HL-60 (cell line): ENCODE measurements around the gene FAF1.

ENCODE experiments used
- DNase-seq, 2 experiments: peaks; one replicate each; pipeline ENCODE4 v3.0.0-alpha.2; 2010 to 2020; ENCODE audit warnings: low read depth in 1 of 2, low spot score in 1 of 2
- H3K27ac ChIP-seq: fragments of 250-450 bp; sonication (Bioruptor Pico); replicated peaks from 2 replicates; pipeline ENCODE4 v1.5.1; 2020; ENCODE audit warnings: mild to moderate bottlenecking, moderate library complexity
- H3K27me3 ChIP-seq: fragments of 250-450 bp; sonication (Bioruptor Pico); 2 replicates; pipeline ENCODE4 v1.5.1; 2021; ENCODE audit warnings: mild to moderate bottlenecking, moderate library complexity; ENCODE audit not compliant: insufficient read depth, poor library complexity, severe bottlenecking
- H3K4me3 ChIP-seq: replicated peaks from 2 replicates; pipeline ENCODE4 v1.5.1; 2011; ENCODE audit warnings: mild to moderate bottlenecking, control low read depth, low read length; ENCODE audit not compliant: insufficient read depth
- GABPA ChIP-seq: IDR thresholded peaks from 2 replicates; pipeline ENCODE4 v1.6.1; 2012; ENCODE audit warnings: low read depth
- POLR2AphosphoS5 ChIP-seq: IDR thresholded peaks from 2 replicates; pipeline ENCODE4 v1.6.1; 2012; ENCODE audit warnings: low read depth
- REST ChIP-seq: IDR thresholded peaks from 2 replicates; pipeline ENCODE4 v1.6.1; 2012; ENCODE audit warnings: low read depth; ENCODE audit not compliant: insufficient replicate concordance
- SPI1 ChIP-seq: IDR thresholded peaks from 2 replicates; pipeline ENCODE4 v1.6.1; 2012; ENCODE audit warnings: low read depth, mild to moderate bottlenecking, borderline replicate concordance
- TF ChIP-seq, protein P1 (sequence below): IDR thresholded peaks from one replicate; pipeline ENCODE4 v1.5.1; 2011; ENCODE audit warnings: low read length, control low read depth, inconsistent platforms; ENCODE audit not compliant: insufficient read depth

The FAF1 gene

GRCh38 chr1:50975436-50975835 is 15.4 kb upstream of the FAF1 start:
- no peak for TF ChIP-seq SPI1
- no peak for TF ChIP-seq POLR2AphosphoS5
- TF ChIP-seq REST = no peak
- TF ChIP-seq GABPA = no peak
- TF ChIP-seq, protein P1, sequence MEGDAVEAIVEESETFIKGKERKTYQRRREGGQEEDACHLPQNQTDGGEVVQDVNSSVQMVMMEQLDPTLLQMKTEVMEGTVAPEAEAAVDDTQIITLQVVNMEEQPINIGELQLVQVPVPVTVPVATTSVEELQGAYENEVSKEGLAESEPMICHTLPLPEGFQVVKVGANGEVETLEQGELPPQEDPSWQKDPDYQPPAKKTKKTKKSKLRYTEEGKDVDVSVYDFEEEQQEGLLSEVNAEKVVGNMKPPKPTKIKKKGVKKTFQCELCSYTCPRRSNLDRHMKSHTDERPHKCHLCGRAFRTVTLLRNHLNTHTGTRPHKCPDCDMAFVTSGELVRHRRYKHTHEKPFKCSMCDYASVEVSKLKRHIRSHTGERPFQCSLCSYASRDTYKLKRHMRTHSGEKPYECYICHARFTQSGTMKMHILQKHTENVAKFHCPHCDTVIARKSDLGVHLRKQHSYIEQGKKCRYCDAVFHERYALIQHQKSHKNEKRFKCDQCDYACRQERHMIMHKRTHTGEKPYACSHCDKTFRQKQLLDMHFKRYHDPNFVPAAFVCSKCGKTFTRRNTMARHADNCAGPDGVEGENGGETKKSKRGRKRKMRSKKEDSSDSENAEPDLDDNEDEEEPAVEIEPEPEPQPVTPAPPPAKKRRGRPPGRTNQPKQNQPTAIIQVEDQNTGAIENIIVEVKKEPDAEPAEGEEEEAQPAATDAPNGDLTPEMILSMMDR = no peak
- Histone ChIP-seq H3K27ac (no peak overlapping the region), H3K4me3 (no peak overlapping the region), H3K27me3 (no peaks in the 10 kb centered on the region)
- no peak for DNase-seq

DNA sequence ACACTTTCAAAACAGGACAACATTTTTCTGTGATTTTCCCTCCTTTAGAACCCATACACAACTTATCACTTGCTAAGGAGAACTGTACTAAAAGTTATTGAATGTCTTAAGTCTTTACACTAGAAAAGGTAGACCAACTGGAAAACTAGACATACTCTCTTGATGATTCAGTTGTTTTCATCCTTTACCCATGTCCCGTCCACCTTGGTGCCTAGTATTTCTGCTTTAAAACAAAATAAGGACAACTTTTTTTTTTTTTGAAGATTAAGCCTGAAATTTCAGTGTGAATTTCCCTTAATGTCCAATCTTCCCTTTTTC is 14.5 kb upstream of the FAF1 start:
- no peak for DNase-seq
- TF ChIP-seq GABPA = no peak
- TF ChIP-seq SPI1 = no peak
- TF ChIP-seq POLR2AphosphoS5 = no peak
- TF ChIP-seq, protein P1 = no peak
- no peak for TF ChIP-seq REST
- Histone ChIP-seq H3K4me3 (no peak overlapping the region), H3K27me3 (no peaks in the 10 kb centered on the region), H3K27ac (no peak overlapping the region)

DNA sequence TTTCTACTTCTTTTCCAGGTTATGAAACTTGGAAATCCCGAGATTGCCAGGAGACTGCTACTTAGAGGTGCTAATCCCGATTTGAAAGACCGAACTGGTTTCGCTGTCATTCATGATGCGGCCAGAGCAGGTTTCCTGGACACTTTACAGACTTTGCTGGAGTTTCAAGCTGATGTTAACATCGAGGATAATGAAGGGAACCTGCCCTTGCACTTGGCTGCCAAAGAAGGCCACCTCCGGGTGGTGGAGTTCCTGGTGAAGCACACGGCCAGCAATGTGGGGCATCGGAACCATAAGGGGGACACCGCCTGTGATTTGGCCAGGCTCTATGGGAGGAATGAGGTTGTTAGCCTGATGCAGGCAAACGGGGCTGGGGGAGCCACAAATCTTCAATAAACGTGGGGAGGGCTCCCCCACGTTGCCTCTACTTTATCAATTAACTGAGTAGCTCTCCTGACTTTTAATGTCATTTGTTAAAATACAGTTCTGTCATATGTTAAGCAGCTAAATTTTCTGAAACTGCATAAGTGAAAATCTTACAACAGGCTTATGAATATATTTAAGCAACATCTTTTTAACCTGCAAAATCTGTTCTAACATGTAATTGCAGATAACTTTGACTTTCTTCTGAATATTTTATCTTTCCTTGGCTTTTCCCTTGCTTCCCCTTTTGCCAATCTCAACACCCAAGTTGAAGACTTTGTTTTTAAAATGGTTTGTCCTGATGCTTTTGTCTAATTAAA is 14.0 kb upstream of the FAF1 start:
- TF ChIP-seq POLR2AphosphoS5 (0 out of 2 replicates have a peak, but pooled peaks have one; percentile 20), SPI1 (no peak)
- no peaks in the 10 kb centered on the region for H3K27me3 ChIP-seq
- DNase-seq = no peak
- H3K4me3 ChIP-seq = no peak overlapping the region
- H3K27ac ChIP-seq = no peak overlapping the region

DNA sequence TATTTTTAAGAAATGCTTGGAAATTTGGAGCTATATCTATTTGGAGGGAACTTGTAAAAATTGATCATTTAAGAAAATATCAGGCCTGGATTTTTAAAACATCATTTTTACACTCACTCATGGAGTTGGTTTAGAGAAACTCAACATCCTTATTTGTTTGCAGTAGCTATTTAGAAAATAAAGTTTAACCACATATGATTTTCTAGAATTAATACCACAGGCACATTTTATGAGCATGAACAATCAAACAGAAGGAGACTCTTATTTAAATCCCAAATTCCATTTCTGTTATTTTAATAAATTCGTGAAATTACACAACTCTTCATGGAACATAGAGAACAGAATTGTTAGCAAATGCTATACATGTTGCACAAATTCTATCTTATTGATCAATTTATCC is 13.2 kb upstream of the FAF1 start:
- Histone ChIP-seq H3K27ac (peak overlapping the region; percentile 96), H3K27me3 (no peaks in the 10 kb centered on the region), H3K4me3 (no peak overlapping the region)
- DNase-seq = no peak
- TF ChIP-seq, protein P1 = no peak
- no peak for TF ChIP-seq POLR2AphosphoS5
